ENCODE data around the gene CREB5.

DNA sequence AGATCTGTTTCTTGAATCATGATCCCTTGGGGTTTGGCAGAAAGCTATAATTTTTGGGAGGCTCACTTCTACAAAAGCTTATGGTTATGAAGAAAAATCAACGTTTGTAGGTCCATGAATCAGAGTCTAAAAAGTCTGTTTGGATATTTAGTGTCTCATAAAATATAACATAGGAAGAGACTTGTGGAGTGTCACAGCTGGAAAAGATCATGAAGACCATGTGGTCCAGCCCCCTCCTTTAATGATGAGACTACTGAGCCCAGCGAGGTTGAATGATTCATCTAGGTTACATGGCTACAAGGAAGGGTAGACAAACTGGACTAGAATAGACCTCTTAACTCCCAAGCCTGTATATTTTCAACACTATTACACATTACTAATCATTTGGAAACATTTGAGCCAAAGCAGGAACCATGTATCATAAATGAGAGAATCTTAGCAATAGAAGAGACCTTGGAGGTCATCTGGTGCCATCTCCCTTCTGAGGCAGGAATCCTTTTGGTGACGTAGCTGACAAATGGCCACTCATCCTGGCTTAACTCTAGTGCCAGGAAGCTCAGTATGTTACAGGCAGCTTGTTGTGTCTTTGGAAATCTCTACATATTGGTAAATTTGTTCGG, 152.5 kb downstream of the CREB5 start:
- TF ChIP-seq, protein P1, sequence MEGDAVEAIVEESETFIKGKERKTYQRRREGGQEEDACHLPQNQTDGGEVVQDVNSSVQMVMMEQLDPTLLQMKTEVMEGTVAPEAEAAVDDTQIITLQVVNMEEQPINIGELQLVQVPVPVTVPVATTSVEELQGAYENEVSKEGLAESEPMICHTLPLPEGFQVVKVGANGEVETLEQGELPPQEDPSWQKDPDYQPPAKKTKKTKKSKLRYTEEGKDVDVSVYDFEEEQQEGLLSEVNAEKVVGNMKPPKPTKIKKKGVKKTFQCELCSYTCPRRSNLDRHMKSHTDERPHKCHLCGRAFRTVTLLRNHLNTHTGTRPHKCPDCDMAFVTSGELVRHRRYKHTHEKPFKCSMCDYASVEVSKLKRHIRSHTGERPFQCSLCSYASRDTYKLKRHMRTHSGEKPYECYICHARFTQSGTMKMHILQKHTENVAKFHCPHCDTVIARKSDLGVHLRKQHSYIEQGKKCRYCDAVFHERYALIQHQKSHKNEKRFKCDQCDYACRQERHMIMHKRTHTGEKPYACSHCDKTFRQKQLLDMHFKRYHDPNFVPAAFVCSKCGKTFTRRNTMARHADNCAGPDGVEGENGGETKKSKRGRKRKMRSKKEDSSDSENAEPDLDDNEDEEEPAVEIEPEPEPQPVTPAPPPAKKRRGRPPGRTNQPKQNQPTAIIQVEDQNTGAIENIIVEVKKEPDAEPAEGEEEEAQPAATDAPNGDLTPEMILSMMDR (conservative IDR thresholded peaks at IDR 0.05; ENCODE audit: low read depth in 2 of 2) = no peak
- no peak for TF ChIP-seq EZH2 (IDR thresholded peaks at IDR 0.05; ENCODE audit: low read depth, unreplicated experiment)
- TF ChIP-seq, protein P2, sequence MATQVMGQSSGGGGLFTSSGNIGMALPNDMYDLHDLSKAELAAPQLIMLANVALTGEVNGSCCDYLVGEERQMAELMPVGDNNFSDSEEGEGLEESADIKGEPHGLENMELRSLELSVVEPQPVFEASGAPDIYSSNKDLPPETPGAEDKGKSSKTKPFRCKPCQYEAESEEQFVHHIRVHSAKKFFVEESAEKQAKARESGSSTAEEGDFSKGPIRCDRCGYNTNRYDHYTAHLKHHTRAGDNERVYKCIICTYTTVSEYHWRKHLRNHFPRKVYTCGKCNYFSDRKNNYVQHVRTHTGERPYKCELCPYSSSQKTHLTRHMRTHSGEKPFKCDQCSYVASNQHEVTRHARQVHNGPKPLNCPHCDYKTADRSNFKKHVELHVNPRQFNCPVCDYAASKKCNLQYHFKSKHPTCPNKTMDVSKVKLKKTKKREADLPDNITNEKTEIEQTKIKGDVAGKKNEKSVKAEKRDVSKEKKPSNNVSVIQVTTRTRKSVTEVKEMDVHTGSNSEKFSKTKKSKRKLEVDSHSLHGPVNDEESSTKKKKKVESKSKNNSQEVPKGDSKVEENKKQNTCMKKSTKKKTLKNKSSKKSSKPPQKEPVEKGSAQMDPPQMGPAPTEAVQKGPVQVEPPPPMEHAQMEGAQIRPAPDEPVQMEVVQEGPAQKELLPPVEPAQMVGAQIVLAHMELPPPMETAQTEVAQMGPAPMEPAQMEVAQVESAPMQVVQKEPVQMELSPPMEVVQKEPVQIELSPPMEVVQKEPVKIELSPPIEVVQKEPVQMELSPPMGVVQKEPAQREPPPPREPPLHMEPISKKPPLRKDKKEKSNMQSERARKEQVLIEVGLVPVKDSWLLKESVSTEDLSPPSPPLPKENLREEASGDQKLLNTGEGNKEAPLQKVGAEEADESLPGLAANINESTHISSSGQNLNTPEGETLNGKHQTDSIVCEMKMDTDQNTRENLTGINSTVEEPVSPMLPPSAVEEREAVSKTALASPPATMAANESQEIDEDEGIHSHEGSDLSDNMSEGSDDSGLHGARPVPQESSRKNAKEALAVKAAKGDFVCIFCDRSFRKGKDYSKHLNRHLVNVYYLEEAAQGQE (IDR thresholded peaks at IDR 0.05; ENCODE audit: unreplicated experiment) = no peak
- TF ChIP-seq POLR2AphosphoS5 (IDR thresholded peaks at IDR 0.05; ENCODE audit: low read depth) = no peak
- no peak for TF ChIP-seq JUNB (IDR thresholded peaks at IDR 0.05; ENCODE audit: unreplicated experiment)
- no peak for TF ChIP-seq STAT1 (IDR thresholded peaks at IDR 0.05; ENCODE audit: unreplicated experiment)
- no peak for TF ChIP-seq EZH2phosphoT487 (IDR thresholded peaks at IDR 0.05; ENCODE audit: unreplicated experiment)
- no peak for TF ChIP-seq ZNF114 (CRISPR knock-in tag; IDR thresholded peaks at IDR 0.05)
